BLaER1 (cell line): Measurements from ENCODE around the gene LMTK2.
A peak's percentile ranks its signal among the peaks of the same experiment; 100 is the strongest.

Source experiments
- H3K27ac ChIP-seq: shearing (Covaris generic); formaldehyde crosslinking; 2 replicates; pipeline ENCODE4 v1.8.1; 2022
- H3K27me3 ChIP-seq: shearing (Covaris generic); formaldehyde crosslinking; 2 replicates; pipeline ENCODE4 v1.8.1; 2022
- H3K36me3 ChIP-seq: shearing (Covaris generic); formaldehyde crosslinking; 2 replicates; pipeline ENCODE4 v1.8.1; 2022
- H3K4me1 ChIP-seq: shearing (Covaris generic); formaldehyde crosslinking; 2 replicates; pipeline ENCODE4 v1.8.1; 2022
- H3K4me2 ChIP-seq: shearing (Covaris generic); formaldehyde crosslinking; 2 replicates; pipeline ENCODE4 v1.8.1; 2022
- H3K4me3 ChIP-seq: shearing (Covaris generic); formaldehyde crosslinking; 2 replicates; pipeline ENCODE4 v1.8.1; 2022
- H3K9ac ChIP-seq: shearing (Covaris generic); formaldehyde crosslinking; 2 replicates; pipeline ENCODE4 v1.8.1; 2022
- H3K9me3 ChIP-seq: shearing (Covaris generic); formaldehyde crosslinking; 2 replicates; pipeline ENCODE4 v1.8.1; 2022
- H4K20me1 ChIP-seq: shearing (Covaris generic); formaldehyde crosslinking; 2 replicates; pipeline ENCODE4 v1.8.1; 2022
- Cebpa-rat ChIP-seq: shearing (Covaris generic); IDR thresholded peaks from 2 replicates; pipeline ENCODE4 v1.8.1; 2022

The LMTK2 gene

DNA sequence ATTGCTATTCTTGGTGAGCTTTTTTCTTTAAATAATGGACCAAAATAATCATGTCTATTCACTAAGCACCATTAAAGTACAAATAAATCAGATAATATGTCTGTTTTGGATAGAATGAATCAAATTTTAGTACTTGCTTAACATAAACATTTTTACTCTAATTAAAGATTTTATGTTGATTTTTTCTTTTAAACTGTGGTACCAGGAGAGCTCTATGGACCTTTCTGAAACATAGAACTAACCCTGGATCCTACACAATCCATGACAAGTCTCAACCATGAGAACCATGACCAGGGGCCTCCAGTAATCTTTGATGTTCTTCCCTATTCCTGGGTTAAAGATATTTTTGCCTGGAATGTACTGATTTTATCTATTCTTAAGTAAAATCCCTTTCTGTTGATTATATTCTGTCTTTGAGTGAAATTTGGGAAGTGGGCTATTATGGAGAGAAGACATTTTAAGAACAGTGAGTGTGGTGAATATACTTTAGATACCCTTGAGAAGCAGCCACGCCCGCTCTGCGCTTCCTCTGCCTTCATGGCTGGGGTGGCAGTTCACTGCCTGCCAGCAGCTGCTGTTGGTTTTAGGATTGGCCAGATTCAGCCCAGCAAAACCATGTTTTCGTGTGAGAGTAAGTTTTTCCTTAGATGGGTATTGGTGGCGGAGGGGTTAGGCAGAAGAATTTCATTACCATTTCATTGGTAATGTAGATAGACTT is 62.4 kb downstream of the LMTK2 start:
- Histone ChIP-seq H3K36me3 (peaks cover 48% of the 10 kb centered on the region), H3K4me1 (no peaks in the 10 kb centered on the region), H3K4me2 (no peak overlapping the region), H3K9me3 (no peaks in the 10 kb centered on the region), H3K9ac (no peak overlapping the region), H3K27ac (no peak overlapping the region), H3K4me3 (no peak overlapping the region), H4K20me1 (peaks cover 25% of the 10 kb centered on the region), H3K27me3 (no peaks in the 10 kb centered on the region)
- no peak for TF ChIP-seq Cebpa-rat

DNA sequence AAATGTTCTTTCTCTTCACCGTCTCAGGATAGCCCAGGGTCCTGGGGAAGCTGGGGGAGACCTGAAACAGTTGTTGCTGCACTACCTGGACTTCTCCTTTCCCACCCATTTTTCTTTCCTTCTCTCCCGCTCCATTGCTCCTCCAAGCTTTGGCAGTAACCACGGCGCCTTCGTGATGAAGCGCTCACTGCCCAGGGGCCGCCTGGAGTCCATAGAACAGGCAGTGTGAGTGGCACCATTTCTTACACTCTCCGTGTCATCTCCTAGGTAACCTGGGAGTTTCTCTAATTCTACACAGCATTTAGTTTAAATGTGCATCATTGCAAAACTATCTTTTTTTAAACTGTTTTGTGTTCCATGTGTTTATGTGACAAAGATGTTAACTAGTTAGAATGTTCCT is 64.3 kb downstream of the LMTK2 start:
- TF ChIP-seq Cebpa-rat: no peak

DNA sequence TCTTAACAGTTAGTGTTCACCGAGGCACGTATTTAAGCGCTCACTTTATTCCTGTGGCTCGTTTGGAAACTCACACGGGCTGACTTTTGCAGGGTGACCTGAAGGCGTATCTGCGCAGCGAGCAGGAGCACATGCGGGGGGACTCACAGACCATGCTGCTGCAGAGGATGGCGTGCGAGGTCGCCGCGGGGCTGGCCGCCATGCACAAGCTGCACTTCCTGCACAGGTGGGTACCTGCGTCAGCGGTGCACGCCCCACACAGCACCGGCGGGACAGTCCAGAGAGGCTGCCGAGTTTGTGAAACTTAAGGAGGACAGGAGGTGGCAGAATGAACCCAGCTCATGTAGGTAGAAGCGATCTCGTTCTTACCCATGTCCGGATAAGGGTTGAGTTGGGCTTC is 64.8 kb downstream of the LMTK2 start:
- Histone ChIP-seq H3K27ac (no peak overlapping the region), H3K4me1 (no peaks in the 10 kb centered on the region), H3K9ac (peak overlapping the region; percentile 1; the same call in 1 of the 2 replicates), H4K20me1 (peaks cover 20% of the 10 kb centered on the region), H3K27me3 (no peaks in the 10 kb centered on the region), H3K4me2 (no peak overlapping the region), H3K4me3 (no peak overlapping the region), H3K9me3 (no peaks in the 10 kb centered on the region), H3K36me3 (peaks cover 57% of the 10 kb centered on the region)
- TF ChIP-seq Cebpa-rat: no peak

More for the DNA sequence above, 64.3 kb downstream of the LMTK2 start:
- H3K4me3 ChIP-seq: no peak overlapping the region
- peaks cover 57% of the 10 kb centered on the region for H3K36me3 ChIP-seq
- H3K27me3 ChIP-seq: no peaks in the 10 kb centered on the region
- no peak overlapping the region for H3K9ac ChIP-seq
- H3K4me1 ChIP-seq: no peaks in the 10 kb centered on the region
- no peak overlapping the region for H3K27ac ChIP-seq
- H4K20me1 ChIP-seq: peaks cover 23% of the 10 kb centered on the region
- no peaks in the 10 kb centered on the region for H3K9me3 ChIP-seq
- no peak overlapping the region for H3K4me2 ChIP-seq

DNA sequence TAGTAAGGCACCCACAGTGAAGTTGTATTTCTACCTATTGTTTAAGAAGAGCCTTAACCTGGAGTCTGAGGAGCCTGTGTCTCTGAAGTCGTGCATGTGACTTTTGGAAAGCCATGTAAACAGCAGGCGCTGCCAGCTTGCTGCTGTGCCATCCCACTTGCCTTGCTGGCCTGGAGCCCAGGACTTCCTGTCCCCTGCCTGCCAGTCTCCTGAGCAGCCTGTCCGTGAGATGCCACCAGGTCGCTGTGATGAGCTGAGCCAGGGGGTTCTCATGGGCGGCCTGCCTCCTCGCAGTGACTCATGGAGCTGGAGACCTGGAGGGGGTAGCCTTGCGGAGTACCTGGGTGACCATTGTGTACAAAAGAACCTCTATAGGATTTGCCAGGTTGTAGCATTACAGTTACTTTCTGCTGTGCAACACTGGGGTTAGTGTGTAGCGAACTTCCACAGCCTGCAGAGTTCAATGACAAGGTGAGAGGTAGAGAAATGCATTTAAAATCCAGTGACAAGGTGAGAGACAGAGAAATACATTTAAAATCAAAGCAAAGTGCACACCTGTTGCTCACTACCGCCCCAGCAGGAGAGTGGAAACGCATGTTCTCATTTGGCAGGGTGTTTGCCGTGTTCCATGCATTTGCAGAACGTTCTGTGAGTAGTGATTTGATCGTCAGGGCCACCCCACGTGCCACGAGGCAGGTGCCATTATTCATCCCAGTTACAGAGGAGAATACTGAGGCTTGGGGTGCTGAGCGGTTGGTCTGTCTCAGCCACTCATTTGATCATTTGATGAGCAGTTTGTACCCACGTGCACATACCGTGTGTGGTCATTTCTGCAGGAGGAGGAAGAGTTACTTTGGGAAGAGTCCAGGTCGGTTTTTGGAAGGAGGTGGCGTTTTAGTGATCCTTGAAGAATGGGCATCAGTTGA is 67.9 kb downstream of the LMTK2 start:
- no peak for TF ChIP-seq Cebpa-rat
- no peaks in the 10 kb centered on the region for H3K9me3 ChIP-seq
- peaks cover 5% of the 10 kb centered on the region; the same call in 1 of the 2 replicates for H4K20me1 ChIP-seq
- no peak overlapping the region for H3K4me2 ChIP-seq
- no peak overlapping the region for H3K4me3 ChIP-seq
- peaks cover 72% of the 10 kb centered on the region for H3K36me3 ChIP-seq
- no peaks in the 10 kb centered on the region for H3K27me3 ChIP-seq
- no peak overlapping the region for H3K9ac ChIP-seq
- H3K27ac ChIP-seq: no peak overlapping the region
- H3K4me1 ChIP-seq: no peaks in the 10 kb centered on the region

DNA sequence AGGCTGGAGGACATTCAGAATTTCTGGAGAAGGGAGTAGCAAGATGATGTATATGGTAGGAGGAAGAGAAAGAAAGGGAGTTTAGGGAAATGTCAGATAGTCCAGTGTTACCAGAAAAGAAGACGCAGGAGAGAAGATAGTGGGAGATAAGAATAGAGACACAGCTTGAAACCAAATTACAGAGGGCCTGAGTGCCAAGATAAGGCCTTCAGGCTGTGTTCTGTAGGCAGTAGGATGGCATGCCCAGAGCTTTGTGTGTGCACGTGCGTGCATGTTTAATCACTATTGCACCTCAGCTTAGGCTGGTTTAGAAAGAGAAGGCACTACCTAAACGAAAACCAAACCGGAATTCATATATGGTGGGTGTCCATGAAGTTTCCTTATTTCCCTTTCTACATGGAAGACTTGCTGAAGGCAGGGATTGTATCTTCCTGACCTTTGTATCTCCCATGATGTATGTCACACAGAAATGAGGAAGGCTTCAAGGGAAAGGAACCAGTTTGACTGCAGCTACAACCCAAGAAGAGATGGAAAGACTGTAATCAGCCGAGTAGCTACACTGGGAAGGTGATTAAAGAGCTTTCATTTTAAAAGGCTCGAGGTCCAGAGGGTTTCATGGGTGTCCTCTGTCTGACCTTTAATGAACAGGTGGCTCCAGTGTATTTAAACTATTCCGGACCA is 68.7 kb downstream of the LMTK2 start:
- no peaks in the 10 kb centered on the region for H3K9me3 ChIP-seq
- no peak overlapping the region for H3K27ac ChIP-seq
- peaks cover 5% of the 10 kb centered on the region; the same call in 1 of the 2 replicates for H4K20me1 ChIP-seq
- TF ChIP-seq Cebpa-rat: no peak
- no peak overlapping the region for H3K9ac ChIP-seq
- H3K4me2 ChIP-seq: no peak overlapping the region
- H3K4me1 ChIP-seq: no peaks in the 10 kb centered on the region
- H3K4me3 ChIP-seq: no peak overlapping the region
- H3K27me3 ChIP-seq: no peaks in the 10 kb centered on the region
- H3K36me3 ChIP-seq: peaks cover 71% of the 10 kb centered on the region

DNA sequence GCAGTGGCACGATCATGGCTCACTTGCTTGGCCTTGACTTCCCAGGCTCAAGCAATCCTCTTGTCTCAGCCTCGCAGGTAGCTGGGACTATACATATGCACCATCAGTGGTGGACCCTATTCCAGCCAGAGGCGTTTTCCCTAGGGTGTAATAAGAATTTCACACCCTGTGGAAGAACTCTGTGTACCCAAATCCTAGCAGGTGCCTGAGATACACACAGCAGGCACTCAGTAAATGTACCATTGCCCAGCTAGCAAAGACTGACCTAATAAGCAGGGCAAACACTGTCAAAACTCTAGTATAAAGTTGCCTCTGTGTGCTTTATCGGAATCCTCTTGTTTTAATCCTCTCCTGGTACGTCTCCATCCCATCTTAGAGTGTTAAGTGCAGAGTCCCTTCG is 70.9 kb downstream of the LMTK2 start:
- H3K27ac ChIP-seq: no peak overlapping the region
- H3K9me3 ChIP-seq: no peaks in the 10 kb centered on the region
- no peaks in the 10 kb centered on the region for H3K4me1 ChIP-seq
- H3K36me3 ChIP-seq: peaks cover 53% of the 10 kb centered on the region
- peaks cover 5% of the 10 kb centered on the region; the same call in 1 of the 2 replicates for H4K20me1 ChIP-seq
- H3K27me3 ChIP-seq: no peaks in the 10 kb centered on the region
- H3K4me2 ChIP-seq: no peak overlapping the region
- H3K4me3 ChIP-seq: no peak overlapping the region
- H3K9ac ChIP-seq: no peak overlapping the region
- no peak for TF ChIP-seq Cebpa-rat

DNA sequence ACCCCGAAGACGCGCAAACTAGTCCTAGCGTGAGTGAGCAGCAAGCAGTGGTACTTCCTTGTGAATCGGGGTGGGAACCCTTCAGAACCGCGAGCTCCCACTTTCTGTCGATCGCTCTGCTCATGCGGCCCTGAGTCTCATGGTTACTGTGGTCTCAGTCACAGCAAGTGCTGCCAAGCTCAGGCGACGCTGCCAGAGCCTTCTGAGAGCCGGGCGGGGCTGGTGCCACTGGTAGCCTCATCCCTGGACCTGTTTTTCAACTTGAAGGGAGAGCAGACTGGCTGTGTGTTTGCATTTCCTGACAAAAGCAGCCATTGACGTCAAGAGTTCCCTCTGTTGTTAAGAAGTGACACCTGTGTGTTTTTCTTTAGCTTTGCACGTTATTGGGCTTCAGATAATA is 71.7 kb downstream of the LMTK2 start:
- Histone ChIP-seq H3K27me3 (no peaks in the 10 kb centered on the region), H3K4me1 (no peaks in the 10 kb centered on the region), H3K9ac (no peak overlapping the region), H3K4me3 (no peak overlapping the region), H3K4me2 (no peak overlapping the region), H3K9me3 (no peaks in the 10 kb centered on the region), H3K27ac (no peak overlapping the region), H4K20me1 (peaks cover 5% of the 10 kb centered on the region; the same call in 1 of the 2 replicates), H3K36me3 (peaks cover 53% of the 10 kb centered on the region)
- no peak for TF ChIP-seq Cebpa-rat

DNA sequence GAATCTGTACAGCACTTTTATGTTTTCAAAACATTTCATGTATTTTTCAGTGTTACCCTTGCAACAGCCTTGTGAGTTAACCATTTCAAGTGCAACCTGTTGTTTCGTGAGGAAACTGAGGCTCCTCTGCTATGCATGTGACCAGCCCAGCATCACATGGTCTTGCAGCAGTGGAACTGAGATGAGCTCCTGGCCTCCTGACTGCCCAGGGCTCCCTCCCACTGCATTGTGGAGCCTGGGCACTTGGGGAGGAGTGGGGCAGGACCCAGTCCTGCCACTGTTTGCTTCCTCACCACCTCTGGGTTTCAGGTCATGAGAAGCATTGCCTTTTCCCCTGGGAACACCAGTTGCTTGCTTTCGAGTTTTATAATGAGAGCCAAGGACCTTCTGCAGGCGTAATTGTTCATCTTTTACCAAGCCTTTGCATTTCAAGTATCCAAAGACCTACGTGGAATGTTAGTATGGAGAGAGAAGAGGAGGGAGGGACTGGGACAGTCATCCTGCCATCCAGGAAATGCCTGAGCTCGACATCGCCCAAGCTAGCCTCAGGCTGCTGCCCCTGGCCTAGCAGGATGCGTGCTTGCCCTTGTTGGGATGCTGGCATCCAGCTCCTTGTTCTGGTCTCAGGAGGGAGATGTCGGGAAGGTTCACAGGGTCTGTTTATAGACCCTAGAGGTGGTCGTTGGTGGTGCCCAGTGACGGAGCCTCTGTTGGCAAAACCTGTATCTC is 72.3 kb downstream of the LMTK2 start:
- H3K27ac ChIP-seq: no peak overlapping the region
- no peak overlapping the region for H3K4me2 ChIP-seq
- peaks cover 56% of the 10 kb centered on the region for H3K36me3 ChIP-seq
- H3K4me1 ChIP-seq: no peaks in the 10 kb centered on the region
- H3K9me3 ChIP-seq: no peaks in the 10 kb centered on the region
- peaks cover 5% of the 10 kb centered on the region; the same call in 1 of the 2 replicates for H4K20me1 ChIP-seq
- H3K27me3 ChIP-seq: no peaks in the 10 kb centered on the region
- no peak for TF ChIP-seq Cebpa-rat
- H3K4me3 ChIP-seq: no peak overlapping the region
- no peak overlapping the region for H3K9ac ChIP-seq

DNA sequence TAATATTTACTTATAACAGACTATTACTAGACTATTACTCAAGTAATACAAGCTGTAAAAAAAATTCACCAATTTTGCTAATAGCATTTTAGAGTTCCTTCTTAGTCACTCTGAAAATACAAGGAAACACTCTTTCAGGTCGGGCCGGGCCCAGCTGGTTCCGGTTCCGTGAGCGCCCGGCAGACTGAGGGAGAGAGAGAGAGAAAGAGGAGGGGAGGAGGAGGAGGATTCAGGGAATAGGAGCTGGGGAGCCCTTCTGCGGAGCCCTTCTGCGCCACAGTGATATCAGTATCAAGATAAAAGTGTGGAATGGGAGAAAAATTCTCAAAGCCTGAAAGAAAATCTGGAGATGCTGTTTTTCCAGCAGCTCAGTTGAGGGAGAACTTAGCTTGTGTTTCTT is 74.1 kb downstream of the LMTK2 start:
- no peaks in the 10 kb centered on the region for H4K20me1 ChIP-seq
- H3K36me3 ChIP-seq: peaks cover 44% of the 10 kb centered on the region
- no peak overlapping the region for H3K4me3 ChIP-seq
- no peak overlapping the region for H3K9ac ChIP-seq
- no peak overlapping the region for H3K4me2 ChIP-seq
- no peak overlapping the region for H3K27ac ChIP-seq
- no peaks in the 10 kb centered on the region for H3K27me3 ChIP-seq
- no peaks in the 10 kb centered on the region for H3K9me3 ChIP-seq
- H3K4me1 ChIP-seq: no peaks in the 10 kb centered on the region
- no peak for TF ChIP-seq Cebpa-rat
